Activated CD8-positive, alpha-beta memory T cell treated with anti-CD3 and anti-CD28 coated beads for 48 hours (primary cell): ENCODE results near the gene PSMA5.
"Not testable (repeated sequence)": the region's sequence is repeated elsewhere in the genome, so short reads cannot be mapped to it uniquely, and the experiment has no call there.

Experiments used
- DNase-seq, 3 experiments: peaks; one replicate each; pipeline ENCODE4 v3.0.0-alpha.2; 2020; ENCODE audit warnings: low read depth in 2 of 3, low spot score in 2 of 3

Gene PSMA5

DNA sequence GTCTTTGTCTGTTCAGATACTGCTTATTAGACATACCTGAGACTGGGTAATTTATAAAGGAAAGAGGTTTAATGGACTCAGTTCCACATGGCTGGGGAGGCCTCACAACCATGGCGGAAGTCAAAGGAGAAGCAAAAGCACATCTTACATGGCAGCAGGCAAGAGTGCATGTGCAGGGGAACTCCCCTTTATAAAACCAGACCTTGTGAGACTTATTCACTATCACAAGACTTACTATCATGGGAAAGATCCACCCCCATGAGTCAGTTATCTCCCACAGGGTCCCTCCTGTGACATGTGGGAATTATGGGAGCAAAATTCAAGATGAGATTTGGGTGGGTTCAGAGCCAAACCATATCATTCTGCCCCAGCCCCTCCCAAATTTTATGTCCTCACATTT lies 7.1 kb upstream of the PSMA5 start:
- DNase-seq = no peak

DNA sequence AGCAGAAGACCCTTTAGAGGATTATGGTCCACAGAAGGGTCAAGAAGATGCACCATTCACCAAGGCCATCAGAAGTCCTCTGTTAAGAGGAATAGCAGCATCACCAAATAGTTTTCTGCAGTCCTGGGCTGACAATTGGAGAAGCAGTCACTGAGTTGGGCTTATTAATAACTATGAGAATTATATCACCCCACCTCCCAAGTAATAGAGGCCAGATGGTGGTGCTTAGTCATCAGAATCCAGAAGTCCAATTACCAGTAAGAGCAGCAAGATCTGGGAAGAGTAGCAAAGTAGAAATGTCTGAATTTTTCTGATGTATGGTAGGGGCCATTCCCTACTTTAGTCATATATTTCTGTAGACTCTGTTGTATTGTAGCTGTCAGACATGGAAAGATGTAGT lies 6.1 kb upstream of the PSMA5 start:
- DNase-seq = no peak

DNA sequence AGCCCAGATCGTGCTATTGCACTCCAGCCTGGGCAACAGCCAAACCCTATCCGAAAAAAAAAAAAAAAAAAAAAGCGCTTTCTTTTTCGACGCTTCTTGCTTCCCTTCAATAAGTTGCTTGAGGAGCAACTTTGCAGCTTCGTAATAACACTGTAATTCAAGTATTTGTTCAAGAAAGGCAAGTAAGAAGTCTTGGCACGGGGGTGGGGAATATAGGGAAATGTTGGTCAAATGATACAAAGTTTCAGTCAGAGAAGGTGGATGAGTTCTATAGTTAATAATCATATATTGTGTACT lies 871 bp upstream of the PSMA5 start:
- DNase-seq = no peak

DNA sequence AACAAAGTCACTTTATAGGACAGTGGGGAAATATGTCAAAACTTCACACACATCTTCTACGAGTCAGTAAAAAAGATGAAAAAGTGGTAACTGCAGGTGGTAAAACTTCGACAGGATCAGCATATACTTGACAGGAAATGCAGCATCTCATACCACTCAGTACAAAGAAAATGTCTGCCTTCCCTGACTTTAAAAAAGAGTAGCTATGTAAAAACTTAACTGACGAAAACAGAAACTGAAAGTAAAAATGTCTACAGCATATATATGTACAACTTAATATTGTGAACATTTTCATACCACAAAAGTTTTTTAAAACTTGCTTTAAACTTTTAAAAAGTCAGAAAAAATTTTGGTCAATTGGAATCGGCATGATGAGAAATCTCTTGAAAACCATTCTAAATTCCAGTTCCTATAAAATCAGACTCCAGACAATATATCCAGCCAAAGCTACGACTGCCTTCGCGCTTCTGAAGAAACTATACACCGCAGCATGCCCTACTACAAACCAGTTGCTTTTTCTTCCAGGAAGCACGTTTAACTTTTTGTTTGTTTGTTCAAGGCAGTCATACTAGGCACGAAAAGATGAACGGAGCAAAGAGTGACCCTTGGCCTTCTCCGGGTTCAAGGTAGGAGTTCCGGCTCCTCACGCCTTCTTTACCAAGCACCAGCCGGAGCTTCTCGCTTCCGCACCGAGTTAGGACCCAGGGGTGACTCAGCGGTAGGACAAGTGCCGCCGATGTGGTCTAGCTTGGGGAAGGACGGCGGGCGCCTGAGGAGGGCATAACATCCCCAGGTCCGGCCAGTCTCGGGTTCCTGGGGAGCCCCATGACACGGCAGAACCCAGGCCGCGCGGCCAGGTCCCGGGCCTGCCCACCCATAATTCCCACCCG lies 612 bp downstream of the PSMA5 start:
- peak in 2 of 3 experiments; percentile 44 to 55 for DNase-seq

DNA sequence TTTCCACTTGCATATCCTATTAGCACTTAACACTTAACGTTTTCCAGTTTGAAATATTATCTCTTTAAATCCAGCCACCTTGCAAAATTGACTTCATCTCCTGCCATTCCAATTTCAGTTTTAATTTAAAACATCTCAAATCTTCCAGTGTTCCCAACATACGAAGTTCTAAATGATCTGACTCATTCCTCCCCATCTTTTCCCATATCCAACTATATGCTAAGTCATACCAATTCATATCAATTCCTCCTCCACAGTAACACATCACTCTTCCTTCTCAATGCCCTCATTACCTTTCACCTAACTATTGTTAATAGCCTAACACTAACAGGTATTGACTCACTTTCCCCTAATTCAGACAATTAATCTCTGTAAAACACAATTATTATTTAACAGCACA lies 2.8 kb downstream of the PSMA5 start:
- DNase-seq = no peak

DNA sequence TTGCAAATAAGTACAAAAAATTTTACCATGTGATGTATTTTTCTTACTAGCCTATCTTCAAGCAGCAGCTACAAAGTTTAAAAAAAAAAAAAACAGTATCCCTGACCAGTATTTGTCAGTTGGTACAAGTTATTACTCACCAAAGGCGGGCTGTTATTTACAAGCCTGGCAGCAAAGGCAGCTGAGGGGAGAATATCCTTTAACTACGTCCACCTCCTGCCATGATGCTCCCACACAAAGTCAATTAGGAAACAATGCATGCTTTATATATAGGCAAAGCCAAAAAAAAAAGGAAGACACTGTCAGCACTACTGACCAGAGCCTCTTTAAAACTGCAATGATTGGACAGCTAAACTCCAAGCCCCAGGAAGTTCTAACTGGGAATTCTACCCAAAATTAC lies 13.7 kb downstream of the PSMA5 start:
- DNase-seq = no peak

DNA sequence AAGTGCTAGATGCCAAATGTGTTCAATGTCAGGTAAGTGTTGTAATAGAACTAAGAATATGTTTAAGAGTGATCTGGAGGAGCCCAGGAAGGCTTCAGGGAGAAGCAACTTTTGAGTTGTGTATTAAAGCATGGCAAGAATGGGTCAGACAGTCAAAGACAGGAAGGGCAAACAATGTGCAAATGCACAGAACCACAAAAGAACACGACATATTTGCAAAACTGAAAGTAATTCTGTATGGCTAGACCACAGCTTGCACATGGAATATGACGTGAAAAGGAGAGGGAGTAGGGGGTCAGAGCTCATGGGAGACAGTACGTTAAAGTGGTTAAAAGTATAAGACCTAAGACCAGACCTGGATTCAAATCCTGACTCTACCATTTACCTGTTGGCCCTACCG lies 21.4 kb downstream of the PSMA5 start:
- no peak for DNase-seq

DNA sequence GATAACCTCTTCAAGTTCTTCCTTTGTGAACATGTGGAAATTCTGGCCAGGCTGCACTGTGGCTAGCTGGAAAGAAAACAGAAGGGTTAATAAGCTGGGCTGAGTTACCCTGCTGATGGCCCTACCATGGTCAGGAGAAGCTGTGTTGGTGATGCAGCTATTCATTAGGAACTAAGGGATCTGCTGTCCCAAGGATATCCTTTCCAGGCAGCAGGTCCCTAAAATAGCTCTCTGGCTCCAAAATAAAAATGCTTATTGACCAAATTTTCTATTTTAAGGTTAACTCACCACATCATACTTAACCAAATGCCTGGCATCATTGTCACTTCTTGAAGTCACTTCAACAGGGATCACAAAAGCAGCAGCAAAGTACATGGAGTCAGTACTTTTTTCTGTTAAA lies 24.2 kb downstream of the PSMA5 start:
- no peak for DNase-seq

DNA sequence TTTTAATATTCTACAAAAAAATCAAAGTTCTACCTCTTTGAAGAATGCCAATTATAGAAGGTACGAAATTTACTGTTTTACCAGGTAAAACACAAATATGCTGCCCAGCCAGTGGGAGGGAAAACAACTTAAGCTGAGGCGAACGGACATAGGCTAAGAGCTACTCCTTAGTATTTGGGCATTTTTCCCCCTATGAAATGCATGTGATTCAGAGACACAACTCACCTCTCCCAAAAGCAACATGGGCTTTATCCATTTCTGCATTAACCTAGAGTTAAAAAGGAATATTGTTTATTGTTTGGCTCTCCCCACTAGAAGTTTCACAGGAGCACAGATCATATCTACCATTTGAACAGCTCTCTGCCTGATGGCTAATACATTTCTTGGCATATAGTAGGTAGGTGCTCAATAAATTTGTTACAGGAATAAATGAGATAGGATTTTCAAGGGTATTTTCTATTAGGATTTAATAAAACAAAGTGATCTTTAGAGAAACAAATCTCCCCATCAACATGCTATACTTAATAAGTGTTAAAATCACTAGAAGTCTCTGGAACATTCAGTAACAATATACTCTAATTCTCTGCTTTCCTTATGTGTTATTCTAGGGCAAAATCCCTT lies 26.1 kb downstream of the PSMA5 start:
- DNase-seq = no peak

DNA sequence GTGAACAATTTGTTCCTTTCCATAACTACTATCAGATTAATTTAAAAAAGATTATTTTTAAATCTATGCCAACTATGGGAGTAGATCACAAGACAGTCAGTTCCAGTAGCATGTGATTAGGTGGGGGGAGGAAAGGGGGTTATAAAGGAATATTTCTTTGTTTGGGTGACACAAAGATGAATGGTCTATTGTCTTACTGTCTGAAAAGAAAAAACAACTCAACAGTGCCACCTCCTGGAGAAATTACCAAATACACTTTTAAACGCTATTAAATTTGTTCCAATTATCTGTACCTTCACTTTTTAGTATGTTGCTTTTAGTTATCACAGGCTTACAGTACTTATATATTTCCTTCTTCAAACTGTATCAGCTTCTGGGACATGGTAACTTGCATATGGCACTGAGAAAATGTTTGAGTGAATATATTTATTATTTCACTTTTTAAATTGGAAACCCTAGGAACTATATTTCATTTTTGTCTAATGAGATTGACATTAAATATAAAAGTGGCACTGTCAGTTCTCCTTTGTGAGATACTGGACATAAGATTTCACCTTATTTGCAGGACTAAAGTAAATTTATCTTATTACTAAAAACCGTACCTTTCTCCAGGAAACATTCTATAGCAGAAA lies 26.8 kb downstream of the PSMA5 start:
- DNase-seq = no peak

DNA sequence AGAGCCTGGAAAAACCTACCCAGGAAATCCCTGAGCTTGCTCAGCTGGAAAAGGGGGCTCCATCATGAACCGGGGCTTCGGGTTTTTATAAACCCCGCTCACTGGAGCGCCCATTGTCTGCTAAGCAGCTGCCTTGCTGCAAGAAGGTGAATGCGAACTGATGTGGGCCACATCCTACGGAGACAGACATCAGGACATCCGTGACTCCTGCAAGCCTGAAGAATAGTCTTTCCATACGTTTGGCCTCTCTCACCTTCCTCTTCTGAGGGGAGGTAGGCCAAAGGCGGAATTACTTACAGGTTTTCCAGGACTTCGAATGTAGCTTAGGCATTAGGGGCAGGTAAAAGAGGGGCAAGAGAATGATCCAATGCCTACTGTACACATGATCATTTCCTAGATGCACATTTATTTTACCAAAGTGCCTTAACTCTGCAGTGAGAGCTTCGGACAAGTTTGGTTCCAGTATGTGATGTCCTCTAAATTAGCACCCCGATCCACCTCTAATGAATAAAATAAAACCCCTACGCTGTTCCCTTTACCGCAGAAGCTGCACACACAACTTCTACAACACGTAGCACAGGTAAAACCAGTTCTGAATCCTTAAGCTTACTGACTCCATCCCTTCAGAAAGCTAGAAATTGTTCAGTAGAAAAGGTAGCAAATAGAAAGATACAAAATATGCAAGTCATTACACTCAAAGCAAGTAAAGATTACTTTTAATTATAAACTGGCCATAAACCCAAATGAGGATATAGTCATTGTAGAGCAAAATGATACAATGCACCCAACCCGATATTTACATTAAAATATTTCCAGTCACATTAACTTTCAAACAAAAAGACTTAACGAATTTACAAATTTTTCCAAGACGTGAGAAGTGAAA lies 27.7 kb downstream of the PSMA5 start:
- no peak for DNase-seq

DNA sequence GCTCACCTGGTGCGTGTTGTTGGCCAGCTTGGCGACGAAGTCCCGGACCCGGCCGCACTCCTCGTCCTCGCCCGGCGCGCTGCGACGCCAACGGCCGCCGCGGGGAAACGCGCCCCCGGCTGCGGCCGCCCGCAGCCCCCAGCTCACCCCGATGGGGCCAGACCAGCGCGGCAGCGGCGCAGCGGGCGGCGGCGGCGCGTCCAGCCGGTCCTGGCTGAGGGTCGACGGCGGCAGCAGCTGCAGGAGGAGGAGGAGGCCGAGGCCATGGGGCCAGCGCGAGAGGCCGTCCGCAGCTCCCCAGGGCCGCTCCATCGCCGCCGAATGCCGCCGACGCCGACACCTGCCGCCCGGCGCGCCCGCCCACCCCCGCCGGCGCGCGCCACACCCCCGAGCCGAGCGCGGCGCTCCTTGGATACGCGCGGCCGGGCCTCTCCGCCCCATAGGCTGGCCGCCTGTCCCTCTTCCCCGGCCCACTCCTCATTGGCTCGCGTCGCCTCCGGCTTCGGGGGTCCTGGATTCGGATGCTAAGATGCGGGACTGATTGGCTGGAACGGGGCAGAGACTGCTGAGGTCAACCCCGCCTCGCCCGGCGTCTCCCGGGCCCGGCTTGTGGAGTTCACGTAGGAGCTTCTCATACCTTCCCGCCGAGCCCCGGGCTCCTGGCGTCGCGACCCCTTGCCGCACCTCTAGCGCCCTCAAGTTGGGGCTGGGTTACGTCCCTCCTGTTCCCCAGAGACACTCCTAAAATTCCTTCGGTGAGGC lies 28.5 kb downstream of the PSMA5 start, which contains the start of gene SORT1:
Gene SORT1, minus strand, starts transcription at position 338 of the 762 bp plus-strand sequence. Its CDS starts 26 bp downstream, at position 312.
- peak; percentile 44 to 56 (median 55) for DNase-seq

DNA sequence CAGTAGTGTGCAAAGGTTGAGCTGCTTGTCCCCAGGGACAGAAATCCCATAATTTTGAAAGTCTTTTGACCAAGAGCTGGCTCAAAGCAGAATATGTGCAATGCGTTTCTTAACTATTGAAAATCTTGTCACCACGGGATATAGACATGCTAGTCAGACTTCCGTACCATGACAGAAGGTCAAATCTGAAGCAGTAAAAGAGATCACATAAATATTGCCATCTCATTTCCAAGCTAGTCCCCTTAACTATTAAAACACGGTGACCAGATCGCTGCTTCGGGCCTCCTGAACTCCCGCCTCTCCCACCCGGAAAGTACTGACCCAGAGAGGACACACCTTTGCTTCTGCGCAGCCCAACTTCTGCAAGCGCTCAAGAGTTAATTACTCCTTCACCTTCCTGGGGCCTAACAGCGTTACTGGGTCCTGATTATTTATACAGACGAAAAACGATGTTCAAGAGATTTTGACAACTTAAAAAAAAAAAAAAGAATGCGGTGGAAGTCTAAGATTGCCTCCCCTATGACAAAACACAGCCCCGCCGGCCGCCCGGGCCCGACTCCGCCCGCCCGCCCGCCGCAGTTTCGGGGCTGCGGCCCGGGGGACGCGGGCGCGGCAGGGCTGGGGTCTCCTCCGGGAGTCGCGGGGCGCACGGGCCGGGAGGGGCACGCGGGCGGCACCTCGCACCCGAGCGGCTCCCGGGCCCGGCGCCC lies 29.2 kb downstream of the PSMA5 start:
- no peak for DNase-seq

DNA sequence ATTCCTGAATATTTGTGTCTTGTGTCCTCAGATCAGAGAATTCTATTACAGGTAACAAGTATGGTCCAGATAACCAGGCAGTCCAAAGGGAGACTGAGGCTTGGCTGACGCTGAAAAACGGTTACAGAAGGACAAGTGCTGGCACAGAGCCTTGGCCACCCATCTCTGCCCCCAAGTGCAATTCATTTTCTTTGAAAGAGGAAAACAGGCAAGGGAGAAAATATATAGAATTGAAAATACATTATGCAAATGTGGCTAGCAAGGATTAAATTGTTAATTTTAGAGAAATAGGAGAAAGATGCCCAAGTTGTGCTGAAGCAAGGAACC lies 29.8 kb downstream of the PSMA5 start:
- no peak for DNase-seq

DNA sequence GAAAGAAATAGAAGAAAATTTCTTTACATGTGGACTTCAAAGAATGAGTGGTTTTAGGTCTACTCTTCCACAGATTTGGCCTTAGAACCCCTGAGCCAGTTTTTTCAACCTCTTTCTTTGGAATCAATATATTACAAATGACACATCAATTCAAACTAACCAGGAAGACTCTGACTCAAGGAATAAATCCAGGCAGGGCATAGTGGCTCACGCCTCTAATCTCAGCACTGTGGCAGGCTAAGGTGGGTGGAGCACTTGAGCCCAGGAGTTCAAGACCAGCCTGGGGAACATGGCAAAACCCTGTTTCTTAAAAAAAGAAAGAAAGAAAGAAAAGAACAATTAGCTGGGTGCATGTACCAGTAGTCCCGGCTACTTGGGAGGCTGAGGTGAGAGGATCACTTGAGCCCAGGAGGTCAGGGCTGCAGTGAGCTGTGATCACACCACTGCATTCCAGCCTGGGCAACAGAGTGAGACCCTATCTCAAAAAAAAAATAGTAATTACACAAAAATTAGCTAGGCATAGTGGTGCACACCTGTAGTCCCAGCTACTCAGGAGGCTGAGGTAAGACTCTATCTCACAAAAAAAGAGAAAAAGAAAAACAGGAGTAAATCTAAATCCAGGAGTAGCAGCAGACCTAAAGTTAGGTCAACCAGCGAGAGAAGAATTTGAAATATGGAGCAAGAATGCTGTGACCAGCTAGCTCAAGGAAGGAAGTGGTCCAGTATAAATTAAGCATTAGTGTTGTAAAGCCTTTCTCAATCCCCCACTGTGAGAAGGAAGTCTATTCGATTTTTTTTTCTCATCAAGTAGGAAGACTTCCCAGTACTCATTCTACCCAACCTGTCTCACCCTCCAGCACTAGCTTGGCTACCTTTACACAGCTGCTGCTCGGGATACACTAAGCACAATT lies 30.4 kb downstream of the PSMA5 start:
- DNase-seq = no peak

DNA sequence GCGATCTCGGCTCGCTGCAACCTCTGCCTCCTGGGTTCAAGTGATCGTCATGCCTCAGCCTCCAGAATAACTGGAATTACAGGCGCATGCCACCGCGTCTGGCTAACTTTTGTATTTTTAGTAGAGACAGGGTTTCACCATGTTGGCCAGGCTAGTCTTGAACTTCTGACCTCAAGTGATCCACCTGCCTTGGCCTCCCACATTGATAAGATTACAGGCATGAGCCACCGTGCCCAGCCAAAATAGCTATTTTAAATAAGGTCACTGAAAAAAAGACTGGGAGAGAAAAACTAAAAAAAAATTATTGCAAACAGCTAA lies 31.0 kb downstream of the PSMA5 start:
- not testable (repeated sequence) for DNase-seq

DNA sequence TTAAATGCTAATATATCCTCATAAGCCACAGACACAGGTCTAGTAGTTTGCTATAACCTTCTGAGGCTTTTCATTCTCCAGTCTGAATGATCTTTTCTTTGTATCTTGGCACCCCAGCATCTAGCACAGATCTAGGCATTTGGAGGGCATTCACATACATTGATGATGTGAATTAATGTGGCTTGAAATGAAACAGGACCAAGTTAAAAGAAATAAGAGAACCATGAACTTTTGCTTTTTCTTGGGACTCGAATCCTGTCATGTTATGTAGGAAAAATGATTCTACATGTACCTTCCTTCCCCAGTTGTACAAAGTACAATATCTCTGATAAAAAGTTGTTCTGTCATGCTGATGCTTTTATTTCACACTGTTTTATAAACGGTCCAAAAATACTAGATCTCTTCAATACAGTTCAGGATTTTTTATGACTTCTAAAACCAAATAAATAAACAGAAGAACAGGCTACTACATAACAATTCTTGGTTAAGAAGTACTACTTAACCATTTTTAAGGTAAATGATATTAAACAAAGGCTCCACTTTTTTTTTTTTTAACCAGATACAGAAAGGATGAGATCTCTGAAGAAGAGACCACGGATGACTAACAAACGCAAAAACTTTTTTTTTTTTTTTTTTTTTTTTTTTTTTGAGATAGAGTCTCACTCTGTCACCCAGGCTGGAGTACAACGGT lies 31.5 kb downstream of the PSMA5 start:
- no peak for DNase-seq

DNA sequence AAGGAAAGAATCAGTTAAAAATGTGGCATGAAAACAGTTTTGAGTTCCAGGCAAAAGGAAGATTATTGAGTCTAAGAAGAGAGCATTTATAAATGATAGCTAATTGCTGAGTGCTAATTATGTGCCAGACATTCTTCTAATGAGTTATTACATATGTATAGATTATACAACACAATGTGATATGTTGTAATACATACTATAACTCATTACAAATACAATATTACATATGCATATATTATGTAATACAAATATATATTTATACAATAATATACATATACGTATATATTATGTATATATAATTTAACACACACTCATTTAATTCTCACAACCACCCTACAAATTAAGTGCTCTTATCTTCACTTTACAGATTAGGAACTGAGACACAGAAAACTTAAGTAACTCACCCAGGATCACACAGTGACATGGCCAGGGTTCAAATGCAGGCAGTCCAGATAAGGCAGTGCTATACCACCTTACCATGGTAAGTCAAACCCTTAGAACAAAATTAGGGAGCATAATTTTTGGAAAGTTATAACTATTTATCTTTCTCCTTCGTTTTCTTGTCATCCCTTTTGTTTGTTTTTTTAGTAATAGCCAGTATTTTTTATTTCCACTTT lies 32.5 kb downstream of the PSMA5 start:
- DNase-seq = no peak
